Measurements from ENCODE around the gene WNT2. TPM values are rescaled to one million over a fixed set of nuclear protein-coding genes. Genes with fewer than 3 reads are reported as not detected.
"Not testable (repeated sequence)": the region's sequence is repeated elsewhere in the genome, so short reads cannot be mapped to it uniquely, and the experiment has no call there.

WNT2 gene
- total and polyA plus RNA-seq, 3 experiments from 2014 or later: not detected

DNA sequence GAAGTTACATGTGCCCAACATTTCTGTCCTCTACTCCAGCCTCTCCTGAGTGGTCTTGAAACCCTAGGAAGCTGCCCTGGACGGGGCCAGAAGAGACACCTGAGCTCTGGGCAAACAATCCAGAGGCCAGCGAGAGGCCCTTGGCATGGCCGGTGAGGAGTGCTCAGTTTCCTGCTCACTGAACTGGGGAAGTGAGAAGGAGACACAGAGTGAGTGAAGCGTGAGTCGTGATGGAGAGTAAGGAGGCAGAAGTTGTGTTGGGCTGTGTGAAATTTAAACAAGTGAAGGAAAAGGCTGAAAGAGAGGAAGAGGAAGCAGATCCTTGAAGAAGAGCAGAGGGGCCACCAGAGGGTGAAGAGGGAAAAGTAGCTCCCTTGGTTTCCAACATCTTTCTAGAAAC is 73.2 kb downstream of the WNT2 start:
- Histone ChIP-seq H3K27me3 (ENCODE audit: insufficient read depth, low read length, poor library complexity, severe bottlenecking) (no peaks in the 10 kb centered on the region), H3K4me3 (ENCODE audit: low read length) (no peak overlapping the region), H3K4me1 (ENCODE audit: insufficient read depth, low read length) (no peaks in the 10 kb centered on the region), H3K27ac (ENCODE audit: low read depth, low read length) (no peak overlapping the region), H3K9me3 (ENCODE audit: low read length) (no peaks in the 10 kb centered on the region), H3K36me3 (ENCODE audit: insufficient read depth, low read length) (no peaks in the 10 kb centered on the region)
- Mint-ChIP-seq H3K27me3 (peaks cover 7 to 11% of the 10 kb centered on the region in 2 donors), H3K36me3 (no peaks in the 10 kb centered on the region), H3K4me3 (no peak overlapping the region), H3K27ac (no peak overlapping the region), H3K9me3 (peaks cover 0 to 5% (median 0%) of the 10 kb centered on the region in 5 donors), H3K4me1 (no peaks in the 10 kb centered on the region)
- ChIA-PET CTCF (no interaction called here), POLR2A (no interaction called here)
- DNase-seq: no peak

DNA sequence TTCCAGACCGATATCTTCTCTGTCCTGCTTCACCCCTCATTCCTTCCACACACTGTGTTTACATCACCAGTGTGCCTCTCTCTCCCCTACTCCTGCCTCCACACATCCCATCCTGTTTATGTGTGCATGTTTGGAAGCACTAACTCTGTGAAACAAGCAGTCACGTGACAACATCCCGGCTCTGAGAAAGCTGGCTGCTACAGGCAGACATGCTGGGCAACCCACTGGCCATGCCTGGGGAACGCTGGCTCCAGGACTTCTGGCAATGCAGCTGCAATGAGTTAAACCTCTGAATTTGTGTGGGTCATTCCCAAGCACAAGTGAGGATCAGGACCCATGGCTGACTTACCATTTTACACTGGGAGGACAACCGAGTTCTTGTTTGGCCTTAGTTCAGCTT is 74.0 kb downstream of the WNT2 start:
- H3K36me3 ChIP-seq (ENCODE audit: insufficient read depth, low read length): no peaks in the 10 kb centered on the region
- peaks cover 0 to 5% (median 0%) of the 10 kb centered on the region in 5 donors for H3K9me3 Mint-ChIP-seq
- DNase-seq: no peak
- no peak overlapping the region for H3K4me3 ChIP-seq (ENCODE audit: low read length)
- no peaks in the 10 kb centered on the region for H3K36me3 Mint-ChIP-seq
- H3K27ac Mint-ChIP-seq: no peak overlapping the region
- H3K9me3 ChIP-seq (ENCODE audit: low read length): no peaks in the 10 kb centered on the region
- ChIA-PET CTCF (no interaction called here), POLR2A (no interaction called here)
- H3K27me3 ChIP-seq (ENCODE audit: insufficient read depth, low read length, poor library complexity, severe bottlenecking): no peaks in the 10 kb centered on the region
- no peak overlapping the region for H3K27ac ChIP-seq (ENCODE audit: low read depth, low read length)
- no peaks in the 10 kb centered on the region for H3K4me1 Mint-ChIP-seq
- no peaks in the 10 kb centered on the region for H3K4me1 ChIP-seq (ENCODE audit: insufficient read depth, low read length)
- H3K27me3 Mint-ChIP-seq: peaks cover 8 to 11% of the 10 kb centered on the region in 2 donors
- H3K4me3 Mint-ChIP-seq: no peak overlapping the region

GRCh38 chr7:117247809-117248208 is 75.0 kb downstream of the WNT2 start:
- Mint-ChIP-seq H3K36me3 (no peaks in the 10 kb centered on the region), H3K4me3 (no peak overlapping the region), H3K27me3 (peaks cover 10 to 12% of the 10 kb centered on the region in 2 donors), H3K9me3 (peaks cover 0 to 5% (median 0%) of the 10 kb centered on the region in 5 donors), H3K4me1 (no peaks in the 10 kb centered on the region), H3K27ac (no peak overlapping the region)
- H3K27me3 ChIP-seq (ENCODE audit: insufficient read depth, low read length, poor library complexity, severe bottlenecking): no peaks in the 10 kb centered on the region
- H3K9me3 ChIP-seq (ENCODE audit: low read length): no peaks in the 10 kb centered on the region
- CTCF ChIA-PET: no interaction called here
- no peaks in the 10 kb centered on the region for H3K36me3 ChIP-seq (ENCODE audit: insufficient read depth, low read length)
- H3K4me1 ChIP-seq (ENCODE audit: insufficient read depth, low read length): no peaks in the 10 kb centered on the region
- POLR2A ChIA-PET: no interaction called here
- no peak for DNase-seq
- H3K27ac ChIP-seq (ENCODE audit: low read depth, low read length): no peak overlapping the region
- H3K4me3 ChIP-seq (ENCODE audit: low read length): no peak overlapping the region

GRCh38 chr7:117245703-117246102 is 77.2 kb downstream of the WNT2 start:
- H3K4me1 Mint-ChIP-seq: not testable (repeated sequence)
- H3K27ac Mint-ChIP-seq: peak overlapping the region in 1 of 8 donors; percentile 59

DNA sequence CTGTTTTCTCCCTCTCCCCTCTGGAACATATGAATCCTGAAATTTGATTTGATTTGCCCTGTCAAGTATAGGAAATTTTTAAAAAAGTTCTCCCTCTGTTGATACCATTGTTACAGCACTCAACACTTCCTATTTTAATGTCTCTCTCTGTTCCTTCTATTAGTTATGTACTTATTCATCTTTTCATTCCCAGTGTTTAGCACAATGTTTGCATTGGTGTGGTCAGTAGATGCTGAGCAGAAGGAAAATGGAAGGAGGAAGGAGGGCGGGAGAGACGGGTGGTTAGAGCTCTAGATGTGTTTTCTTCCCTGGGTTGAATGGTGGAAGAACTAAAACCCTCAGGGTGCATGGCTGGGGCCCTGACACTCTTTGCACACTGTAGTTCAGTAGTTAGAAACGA is 79.5 kb downstream of the WNT2 start:
- Histone ChIP-seq H3K27ac (ENCODE audit: low read depth, low read length) (no peak overlapping the region), H3K9me3 (ENCODE audit: low read length) (no peaks in the 10 kb centered on the region), H3K4me1 (ENCODE audit: insufficient read depth, low read length) (no peaks in the 10 kb centered on the region), H3K36me3 (ENCODE audit: insufficient read depth, low read length) (no peaks in the 10 kb centered on the region), H3K4me3 (ENCODE audit: low read length) (no peak overlapping the region), H3K27me3 (ENCODE audit: insufficient read depth, low read length, poor library complexity, severe bottlenecking) (no peaks in the 10 kb centered on the region)
- Mint-ChIP-seq H3K36me3 (no peaks in the 10 kb centered on the region), H3K4me3 (no peak overlapping the region), H3K4me1 (no peaks in the 10 kb centered on the region), H3K27ac (no peak overlapping the region), H3K27me3 (peaks cover 16 to 33% of the 10 kb centered on the region in 2 donors), H3K9me3 (peaks cover 0 to 4% (median 0%) of the 10 kb centered on the region in 5 donors)
- no peak for DNase-seq
- POLR2A ChIA-PET: no interaction called here
- CTCF ChIA-PET: no interaction called here

More at GRCh38 chr7:117245703-117246102, 77.2 kb downstream of the WNT2 start:
- H3K36me3 Mint-ChIP-seq; H3K36me3 ChIP-seq (ENCODE audit: insufficient read depth, low read length); CTCF ChIA-PET; H3K4me3 Mint-ChIP-seq; H3K27ac ChIP-seq (ENCODE audit: low read depth, low read length); H3K9me3 ChIP-seq (ENCODE audit: low read length); H3K27me3 ChIP-seq (ENCODE audit: insufficient read depth, low read length, poor library complexity, severe bottlenecking); H3K4me3 ChIP-seq (ENCODE audit: low read length); POLR2A ChIA-PET; H3K4me1 ChIP-seq (ENCODE audit: insufficient read depth, low read length); H3K9me3 Mint-ChIP-seq; DNase-seq: not testable (repeated sequence)
- peaks cover 11 to 15% of the 10 kb centered on the region in 2 donors for H3K27me3 Mint-ChIP-seq

DNA sequence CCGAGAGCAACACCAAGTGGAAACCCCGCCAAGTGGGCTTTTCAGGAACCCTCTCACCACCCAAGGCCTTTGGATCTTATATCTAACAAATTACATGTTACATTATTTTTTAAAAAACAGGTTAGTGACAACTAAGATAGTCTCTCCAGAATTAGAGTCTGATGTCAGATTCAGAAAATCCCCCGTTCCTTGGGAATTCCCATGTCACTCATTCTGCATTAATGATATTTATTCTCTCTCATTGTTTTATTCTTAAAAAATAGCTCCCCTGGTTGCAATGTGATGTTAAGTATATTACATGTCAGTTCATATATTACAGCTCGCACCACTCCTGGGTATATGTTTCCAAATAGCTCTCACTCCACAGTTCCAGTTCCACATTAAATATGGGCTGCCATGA is 81.8 kb downstream of the WNT2 start:
- Mint-ChIP-seq H3K27me3 (peaks cover 16 to 38% of the 10 kb centered on the region in 2 donors), H3K4me3 (no peak overlapping the region), H3K4me1 (no peaks in the 10 kb centered on the region), H3K36me3 (no peaks in the 10 kb centered on the region), H3K27ac (no peak overlapping the region), H3K9me3 (peaks cover 0 to 6% (median 4%) of the 10 kb centered on the region in 5 donors)
- POLR2A ChIA-PET: no interaction called here
- Histone ChIP-seq H3K4me1 (ENCODE audit: insufficient read depth, low read length) (no peaks in the 10 kb centered on the region), H3K27ac (ENCODE audit: low read depth, low read length) (no peak overlapping the region), H3K27me3 (ENCODE audit: insufficient read depth, low read length, poor library complexity, severe bottlenecking) (no peaks in the 10 kb centered on the region), H3K9me3 (ENCODE audit: low read length) (no peaks in the 10 kb centered on the region), H3K4me3 (ENCODE audit: low read length) (no peak overlapping the region), H3K36me3 (ENCODE audit: insufficient read depth, low read length) (no peaks in the 10 kb centered on the region)
- CTCF ChIA-PET: no interaction called here
- DNase-seq: no peak

DNA sequence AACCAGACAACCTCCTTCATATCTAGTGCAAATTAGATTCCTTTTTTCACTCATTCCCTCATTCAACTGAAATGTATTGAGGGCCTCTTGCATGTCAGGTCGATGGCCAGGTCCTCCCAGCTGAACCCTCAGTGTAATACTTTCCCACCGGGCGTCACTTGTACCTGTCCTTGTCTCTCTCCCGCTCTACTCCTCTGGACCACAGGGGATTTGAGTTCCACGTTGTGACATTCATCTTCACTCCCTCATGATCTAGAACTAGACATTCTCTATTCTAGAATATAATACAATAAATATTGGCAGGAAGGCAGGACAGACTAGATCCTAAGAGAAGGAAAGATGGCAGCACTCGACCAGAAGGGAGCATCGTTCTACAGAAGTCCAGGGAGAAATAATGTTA is 83.9 kb downstream of the WNT2 start:
- Mint-ChIP-seq H3K4me1 (no peaks in the 10 kb centered on the region), H3K27me3 (peaks cover 14 to 38% of the 10 kb centered on the region in 2 donors), H3K9me3 (peaks cover 0 to 6% (median 0%) of the 10 kb centered on the region in 5 donors), H3K27ac (no peak overlapping the region), H3K4me3 (no peak overlapping the region), H3K36me3 (no peaks in the 10 kb centered on the region)
- no peak for DNase-seq
- ChIA-PET CTCF (no interaction called here), POLR2A (no interaction called here)
- Histone ChIP-seq H3K27ac (ENCODE audit: low read depth, low read length) (no peak overlapping the region), H3K4me1 (ENCODE audit: insufficient read depth, low read length) (no peaks in the 10 kb centered on the region), H3K27me3 (ENCODE audit: insufficient read depth, low read length, poor library complexity, severe bottlenecking) (no peaks in the 10 kb centered on the region), H3K36me3 (ENCODE audit: insufficient read depth, low read length) (no peaks in the 10 kb centered on the region), H3K9me3 (ENCODE audit: low read length) (no peaks in the 10 kb centered on the region), H3K4me3 (ENCODE audit: low read length) (no peak overlapping the region)

- no peaks in the 10 kb centered on the region for H3K36me3 ChIP-seq (ENCODE audit: insufficient read depth, low read length)
- no peak for DNase-seq
- peaks cover 0 to 9% (median 2%) of the 10 kb centered on the region in 5 donors for H3K9me3 Mint-ChIP-seq
- H3K36me3 Mint-ChIP-seq: no peaks in the 10 kb centered on the region
- POLR2A ChIA-PET: no interaction called here
- H3K27ac Mint-ChIP-seq: no peak overlapping the region
- H3K4me3 Mint-ChIP-seq: no peak overlapping the region
- peaks cover 9 to 37% of the 10 kb centered on the region in 2 donors for H3K27me3 Mint-ChIP-seq
- H3K4me3 ChIP-seq (ENCODE audit: low read length): no peak overlapping the region
- no peak overlapping the region for H3K27ac ChIP-seq (ENCODE audit: low read depth, low read length)
- H3K9me3 ChIP-seq (ENCODE audit: low read length): no peaks in the 10 kb centered on the region
- no peaks in the 10 kb centered on the region for H3K27me3 ChIP-seq (ENCODE audit: insufficient read depth, low read length, poor library complexity, severe bottlenecking)
- H3K4me1 Mint-ChIP-seq: no peaks in the 10 kb centered on the region
- CTCF ChIA-PET: no interaction called here
- H3K4me1 ChIP-seq (ENCODE audit: insufficient read depth, low read length): no peaks in the 10 kb centered on the region
Observed at GRCh38 chr7:117238472-117238871, 84.4 kb downstream of the WNT2 start.

DNA sequence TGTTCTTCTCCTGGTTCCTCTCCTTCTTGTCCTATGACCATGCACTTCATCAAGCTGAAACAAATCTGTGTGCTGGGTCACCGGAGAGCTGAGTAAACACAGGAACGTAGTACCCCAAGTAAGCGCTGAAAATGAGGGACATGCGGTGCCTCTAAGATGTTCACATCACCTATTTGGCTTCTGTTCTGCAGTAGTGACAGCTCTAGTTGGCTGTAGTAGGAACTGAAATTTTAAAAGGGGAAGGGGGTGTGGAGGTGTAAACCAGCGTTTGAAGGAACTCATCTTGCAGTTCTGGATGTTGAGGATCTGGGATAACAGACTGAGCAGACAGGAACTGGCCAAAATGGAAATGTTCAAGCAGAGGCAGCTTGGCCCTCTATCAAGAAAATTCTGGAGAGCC is 85.2 kb downstream of the WNT2 start:
- DNase-seq: no peak
- H3K36me3 Mint-ChIP-seq: no peaks in the 10 kb centered on the region
- ChIA-PET CTCF (no interaction called here), POLR2A (no interaction called here)
- H3K4me3 ChIP-seq (ENCODE audit: low read length): no peak overlapping the region
- H3K4me1 ChIP-seq (ENCODE audit: insufficient read depth, low read length): no peaks in the 10 kb centered on the region
- H3K9me3 Mint-ChIP-seq: peaks cover 0 to 11% (median 2%) of the 10 kb centered on the region in 5 donors
- H3K27me3 Mint-ChIP-seq: peaks cover 9 to 30% of the 10 kb centered on the region in 2 donors
- H3K27me3 ChIP-seq (ENCODE audit: insufficient read depth, low read length, poor library complexity, severe bottlenecking): no peaks in the 10 kb centered on the region
- no peaks in the 10 kb centered on the region for H3K36me3 ChIP-seq (ENCODE audit: insufficient read depth, low read length)
- no peak overlapping the region for H3K27ac Mint-ChIP-seq
- no peaks in the 10 kb centered on the region for H3K4me1 Mint-ChIP-seq
- no peaks in the 10 kb centered on the region for H3K9me3 ChIP-seq (ENCODE audit: low read length)
- no peak overlapping the region for H3K27ac ChIP-seq (ENCODE audit: low read depth, low read length)
- no peak overlapping the region for H3K4me3 Mint-ChIP-seq
